ENCODE measurements around the gene PKMYT1.
"Not testable (repeated sequence)": the region's sequence is repeated elsewhere in the genome, so short reads cannot be mapped to it uniquely, and the experiment has no call there.

PKMYT1 gene

DNA sequence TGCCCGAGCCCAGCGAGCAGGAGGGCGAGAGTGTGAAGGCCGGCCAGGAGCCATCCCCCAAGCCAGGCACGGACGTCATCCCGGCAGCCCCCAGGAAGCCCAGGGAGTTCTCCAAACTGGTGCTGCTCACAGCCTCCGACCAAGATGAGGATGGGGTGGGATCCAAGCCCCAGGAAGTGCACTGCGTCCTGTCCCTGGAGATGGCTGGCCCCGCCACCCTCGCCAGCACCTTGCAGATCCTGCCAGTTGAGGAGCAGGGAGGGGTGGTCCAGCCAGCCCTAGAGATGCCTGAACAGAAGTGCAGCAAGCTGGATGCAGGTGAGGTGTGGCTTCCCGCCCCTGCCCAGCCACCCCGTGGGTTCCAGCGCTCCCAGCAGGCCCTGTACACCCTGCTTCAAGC lies 50.6 kb downstream of the PKMYT1 start:
- DNase-seq = no peak

DNA sequence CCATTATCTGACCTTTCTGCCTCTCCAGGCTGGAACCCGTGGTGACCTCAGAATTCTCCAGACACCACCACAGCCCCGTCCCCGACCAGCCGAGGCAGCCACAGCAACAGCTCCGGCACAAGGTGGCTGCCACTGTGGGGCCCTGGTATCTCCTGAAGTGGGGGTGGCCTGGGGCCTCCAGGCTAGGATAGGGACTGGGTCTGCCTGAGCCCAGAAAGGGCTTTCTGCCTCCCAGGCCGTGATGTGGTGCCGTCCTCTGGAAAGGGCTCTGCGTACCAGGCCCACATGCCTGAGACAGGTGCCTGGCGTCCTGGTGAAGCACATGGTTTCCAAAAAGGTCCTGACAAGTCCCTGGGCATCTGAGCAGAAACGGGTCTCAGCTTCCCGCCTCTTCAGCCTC lies 51.5 kb downstream of the PKMYT1 start:
- DNase-seq = no peak

DNA sequence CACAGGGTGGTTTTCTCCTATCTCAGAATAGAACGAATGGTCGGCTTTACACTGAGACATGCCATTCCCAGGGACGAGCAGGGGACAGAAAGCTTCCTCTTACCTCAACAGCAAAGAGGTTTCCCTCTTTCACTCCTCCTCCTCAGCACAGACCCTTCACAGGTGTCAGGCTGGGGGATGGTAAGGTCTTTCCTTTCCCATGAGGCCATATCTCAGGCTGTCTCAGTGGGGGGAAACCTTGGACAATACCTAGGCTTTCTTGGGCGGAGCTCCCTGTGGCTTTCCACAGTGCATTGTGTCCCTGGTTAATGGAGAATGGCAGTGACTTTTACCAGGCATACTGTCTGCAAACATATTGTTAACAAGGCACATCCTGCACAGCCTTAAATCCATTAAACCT lies 52.1 kb downstream of the PKMYT1 start:
- not testable (repeated sequence) for DNase-seq

DNA sequence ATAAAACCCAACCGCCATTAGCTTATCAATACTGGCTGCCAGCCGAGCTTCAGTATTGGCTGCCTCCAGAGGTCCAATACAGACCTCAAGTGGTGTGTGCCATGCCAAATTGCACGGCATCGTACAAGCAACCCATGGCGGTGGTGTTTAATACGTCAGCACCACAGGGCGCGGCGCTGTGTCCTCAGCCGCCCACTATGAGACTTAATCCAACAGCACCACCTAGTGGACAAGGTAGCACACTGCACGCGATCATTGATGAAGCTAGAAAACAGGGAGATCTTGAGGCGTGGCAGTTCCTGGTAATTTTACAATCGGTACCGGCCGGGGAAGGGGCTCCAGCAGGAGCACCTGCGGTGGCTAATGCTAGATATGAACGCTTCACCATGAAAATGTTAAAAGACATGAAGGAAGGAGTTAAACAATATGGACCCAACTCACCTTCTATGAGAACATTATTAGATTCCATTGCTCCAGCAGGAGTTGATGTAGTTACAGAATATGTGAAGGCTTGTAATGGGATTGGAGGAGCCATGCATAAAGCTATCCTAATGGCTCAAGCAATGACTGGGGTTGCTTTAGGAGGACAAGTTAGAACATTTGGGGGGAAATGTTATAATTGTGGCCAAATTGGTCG lies 53.1 kb downstream of the PKMYT1 start:
- peak; percentile 87 for DNase-seq

DNA sequence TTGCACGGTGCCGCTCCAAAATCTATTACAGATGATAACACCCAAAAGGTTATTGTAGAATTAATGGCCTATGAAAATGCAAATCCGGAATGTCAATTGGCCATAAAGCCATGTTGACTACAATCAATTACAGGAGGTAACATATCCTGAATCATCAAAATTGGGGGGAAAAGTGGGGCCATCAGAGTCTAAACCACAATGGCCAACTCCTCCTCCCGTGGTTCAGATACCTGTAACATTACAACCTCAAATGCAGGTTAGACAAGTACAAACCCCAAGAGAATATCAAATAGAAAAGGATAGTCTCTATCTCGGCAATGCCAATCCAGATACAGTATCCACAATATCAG lies 53.6 kb downstream of the PKMYT1 start:
- DNase-seq = no peak

DNA sequence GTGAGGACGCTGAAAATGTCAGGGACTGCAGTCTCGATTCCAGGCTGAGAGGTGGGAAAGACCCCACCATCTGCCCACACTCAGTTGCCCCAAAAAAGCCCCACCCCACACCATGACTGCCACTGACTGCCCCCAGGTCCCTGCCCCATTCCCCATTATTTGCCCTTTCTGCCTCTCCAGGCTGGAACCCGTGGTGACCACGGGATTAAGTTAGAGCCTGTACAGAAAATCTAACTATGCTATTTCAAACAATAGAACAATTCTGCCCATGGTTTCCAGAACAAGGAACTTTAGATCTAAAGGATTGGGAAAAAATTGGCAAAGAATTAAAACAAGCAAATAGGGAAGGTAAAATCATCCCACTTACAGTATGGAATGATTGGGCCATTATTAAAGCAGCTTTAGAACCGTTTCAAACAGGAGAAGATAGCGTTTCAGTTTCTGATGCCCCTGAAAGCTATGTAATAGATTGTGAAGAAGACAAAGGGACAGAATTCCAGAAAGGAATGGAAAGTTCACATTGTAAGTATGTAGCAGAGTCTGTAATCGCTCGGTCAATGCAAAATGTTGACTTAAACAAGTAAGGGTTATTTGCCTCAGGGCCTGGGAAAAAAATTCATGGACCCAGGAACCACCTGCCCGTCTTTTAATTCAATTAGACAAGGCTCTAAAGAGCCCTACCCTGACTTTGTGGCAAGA lies 54.1 kb downstream of the PKMYT1 start:
- no peak for DNase-seq

DNA sequence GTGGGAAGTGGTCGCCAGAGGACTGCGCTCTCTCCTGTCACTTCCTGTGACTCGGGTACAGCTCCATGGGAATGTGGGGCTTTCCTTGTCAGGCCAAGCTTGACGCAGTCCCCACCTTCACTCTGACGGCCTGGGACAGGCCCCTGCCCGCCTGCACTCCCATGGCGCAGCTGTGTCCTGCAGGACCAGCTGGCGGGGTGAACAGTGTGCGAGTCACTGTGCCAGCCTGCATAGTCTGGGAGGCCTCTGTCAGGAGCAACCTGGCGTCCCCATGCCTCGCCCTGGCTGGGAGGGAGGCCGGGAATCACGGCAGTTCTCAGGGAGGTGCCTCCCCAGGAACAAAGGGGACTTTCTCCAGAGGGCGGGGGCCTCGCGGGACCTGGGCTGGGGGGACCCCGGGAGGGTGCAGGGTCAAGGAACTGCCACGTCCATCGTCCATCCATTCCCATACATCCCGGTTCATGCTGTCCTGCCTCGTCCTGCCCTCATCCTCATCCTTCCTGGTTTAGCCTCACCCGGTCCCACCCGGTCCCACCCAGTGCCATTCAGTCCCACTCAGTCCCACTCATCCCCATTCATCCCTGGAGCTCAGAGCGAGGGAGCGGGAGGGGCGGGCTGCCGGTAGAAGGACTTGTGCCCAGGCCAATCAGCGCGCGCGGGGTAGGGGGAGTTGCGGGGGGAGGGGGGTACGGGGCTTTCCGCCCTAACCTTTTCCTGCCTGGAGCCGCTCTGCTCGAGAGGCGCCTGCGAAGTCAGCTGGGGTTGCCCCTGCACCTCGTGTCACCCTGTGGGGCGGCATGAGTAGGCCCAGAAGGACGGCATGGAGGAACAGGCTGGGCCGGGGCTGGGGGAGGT lies 55.1 kb downstream of the PKMYT1 start:
- DNase-seq = no peak

DNA sequence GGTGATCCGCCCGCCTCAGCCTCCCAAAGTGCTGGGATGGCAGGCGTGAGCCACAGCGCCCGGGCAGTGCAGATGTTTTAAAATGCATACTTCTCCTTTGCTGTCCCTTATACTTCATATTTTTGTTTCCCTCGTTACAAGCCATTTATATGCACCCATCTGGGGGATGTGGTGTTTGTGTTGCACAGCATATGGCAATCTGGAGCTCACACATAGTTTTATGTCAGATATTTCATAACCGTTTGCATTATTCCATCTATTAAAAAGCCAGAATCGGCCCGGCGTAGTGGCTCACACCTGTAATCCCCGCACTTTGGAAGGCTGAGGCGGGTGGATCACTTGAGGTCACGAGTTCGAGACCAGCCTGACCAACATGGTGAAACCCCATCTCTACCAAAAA lies 56.8 kb downstream of the PKMYT1 start:
- no peak for DNase-seq
